ENCODE measurements around the gene CIB2.

CIB2 gene

GRCh38 chr15:78167227-78167888 is 36.1 kb upstream of the CIB2 start:
- Histone ChIP-seq H3K27me3 (ENCODE audit: insufficient read depth, low read depth, severe bottlenecking) (no peaks in the 10 kb centered on the region), H3K36me3 (peaks cover 71% of the 10 kb centered on the region), H3K27ac (no peak overlapping the region), H3K4me3 (ENCODE audit: low read depth, low read length) (no peak overlapping the region), H3K9me3 (ENCODE audit: severe bottlenecking) (no peaks in the 10 kb centered on the region)
- DNase-seq = no peak
- TF ChIP-seq CTCF (IDR thresholded peaks at IDR 0.05; ENCODE audit: low read depth, low read length) = no peak

- peaks cover 71% of the 10 kb centered on the region for H3K36me3 ChIP-seq
- no peaks in the 10 kb centered on the region for H3K27me3 ChIP-seq (ENCODE audit: insufficient read depth, low read depth, severe bottlenecking)
- H3K9me3 ChIP-seq (ENCODE audit: severe bottlenecking) = no peaks in the 10 kb centered on the region
- no peak overlapping the region for H3K4me3 ChIP-seq (ENCODE audit: low read depth, low read length)
- no peak for TF ChIP-seq CTCF (IDR thresholded peaks at IDR 0.05; ENCODE audit: low read depth, low read length)
- no peak overlapping the region for H3K27ac ChIP-seq
- no peak for DNase-seq
These were observed 32.8 kb upstream of the CIB2 start for GRCh38 chr15:78164010-78164409.

- peaks cover 61% of the 10 kb centered on the region for H3K36me3 ChIP-seq
These were observed 30.8 kb upstream of the CIB2 start for GRCh38 chr15:78162038-78162437.

GRCh38 chr15:78159395-78159794 is 28.1 kb upstream of the CIB2 start:
- TF ChIP-seq CTCF (IDR thresholded peaks at IDR 0.05; ENCODE audit: low read depth, low read length) = no peak
- Histone ChIP-seq H3K4me3 (ENCODE audit: low read depth, low read length) (no peak overlapping the region), H3K9me3 (ENCODE audit: severe bottlenecking) (no peaks in the 10 kb centered on the region), H3K27me3 (ENCODE audit: insufficient read depth, low read depth, severe bottlenecking) (no peaks in the 10 kb centered on the region), H3K27ac (no peak overlapping the region), H3K36me3 (peaks cover 45% of the 10 kb centered on the region)
- no peak for DNase-seq

More at GRCh38 chr15:78162038-78162437, 30.8 kb upstream of the CIB2 start:
- no peak for DNase-seq
- Histone ChIP-seq H3K4me3 (ENCODE audit: low read depth, low read length) (no peak overlapping the region), H3K9me3 (ENCODE audit: severe bottlenecking) (no peaks in the 10 kb centered on the region), H3K27ac (no peak overlapping the region), H3K27me3 (ENCODE audit: insufficient read depth, low read depth, severe bottlenecking) (no peaks in the 10 kb centered on the region)
- no peak for TF ChIP-seq CTCF (IDR thresholded peaks at IDR 0.05; ENCODE audit: low read depth, low read length)

- TF ChIP-seq CTCF (IDR thresholded peaks at IDR 0.05; ENCODE audit: low read depth, low read length) = no peak
- H3K4me3 ChIP-seq (ENCODE audit: low read depth, low read length) = no peak overlapping the region
- no peaks in the 10 kb centered on the region for H3K27me3 ChIP-seq (ENCODE audit: insufficient read depth, low read depth, severe bottlenecking)
- no peaks in the 10 kb centered on the region for H3K9me3 ChIP-seq (ENCODE audit: severe bottlenecking)
- no peak for DNase-seq
- H3K27ac ChIP-seq = no peak overlapping the region
- H3K36me3 ChIP-seq = peaks cover 40% of the 10 kb centered on the region
These were observed 26.0 kb upstream of the CIB2 start for GRCh38 chr15:78157203-78157602.

- H3K27me3 ChIP-seq (ENCODE audit: insufficient read depth, low read depth, severe bottlenecking) = no peaks in the 10 kb centered on the region
- DNase-seq = no peak
- H3K27ac ChIP-seq = no peak overlapping the region
- TF ChIP-seq CTCF (IDR thresholded peaks at IDR 0.05; ENCODE audit: low read depth, low read length) = no peak
- peaks cover 38% of the 10 kb centered on the region for H3K36me3 ChIP-seq
- no peak overlapping the region for H3K4me3 ChIP-seq (ENCODE audit: low read depth, low read length)
- no peaks in the 10 kb centered on the region for H3K9me3 ChIP-seq (ENCODE audit: severe bottlenecking)
These were observed 25.4 kb upstream of the CIB2 start for GRCh38 chr15:78156653-78157052.
